ENCODE results near the gene NFIX.
A peak's percentile ranks its signal among the peaks of the same experiment; 100 is the strongest.

NFIX gene

GRCh38 chr19:12965812-12966135, 29.5 kb upstream of the NFIX start:
- in situ Hi-C loops (cut with MboI; ENCODE audit: low pct_unique_long_range_greater_than_20kb, low sequenced_read_pairs, unreplicated experiment), result no loop called here
- DNase-seq (ENCODE audit: low spot score), result no peak

DNA sequence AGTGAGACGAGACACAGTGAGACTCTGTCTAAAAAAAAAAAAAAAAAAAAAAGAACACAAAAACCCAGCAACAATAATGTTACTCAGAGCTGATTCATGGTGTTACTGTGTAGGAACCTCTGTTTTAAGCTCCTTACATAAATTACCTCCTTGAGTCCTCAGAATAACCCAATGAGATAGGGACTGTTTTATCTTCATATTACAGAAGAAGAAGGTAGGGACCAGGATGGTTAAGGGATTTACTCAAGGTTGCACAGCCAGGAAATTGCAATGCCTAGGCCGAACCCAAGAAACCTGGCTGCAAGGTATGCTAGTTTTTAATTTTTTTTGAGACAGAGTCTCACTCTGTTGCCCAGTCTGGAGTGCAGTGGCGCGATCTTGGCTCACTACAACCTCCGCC, 27.4 kb upstream of the NFIX start:
- no peak for TF ChIP-seq CTCF (IDR thresholded peaks at IDR 0.05; ENCODE audit: extremely low read depth, insufficient read depth, missing control alignments)
- in situ Hi-C loops (cut with MboI; ENCODE audit: low pct_unique_long_range_greater_than_20kb, low sequenced_read_pairs, unreplicated experiment), result no loop called here
- no peak for DNase-seq (ENCODE audit: low spot score)

More at GRCh38 chr19:12965812-12966135, 29.5 kb upstream of the NFIX start:
- no peak for TF ChIP-seq CTCF (IDR thresholded peaks at IDR 0.05; ENCODE audit: extremely low read depth, insufficient read depth, missing control alignments)

DNA sequence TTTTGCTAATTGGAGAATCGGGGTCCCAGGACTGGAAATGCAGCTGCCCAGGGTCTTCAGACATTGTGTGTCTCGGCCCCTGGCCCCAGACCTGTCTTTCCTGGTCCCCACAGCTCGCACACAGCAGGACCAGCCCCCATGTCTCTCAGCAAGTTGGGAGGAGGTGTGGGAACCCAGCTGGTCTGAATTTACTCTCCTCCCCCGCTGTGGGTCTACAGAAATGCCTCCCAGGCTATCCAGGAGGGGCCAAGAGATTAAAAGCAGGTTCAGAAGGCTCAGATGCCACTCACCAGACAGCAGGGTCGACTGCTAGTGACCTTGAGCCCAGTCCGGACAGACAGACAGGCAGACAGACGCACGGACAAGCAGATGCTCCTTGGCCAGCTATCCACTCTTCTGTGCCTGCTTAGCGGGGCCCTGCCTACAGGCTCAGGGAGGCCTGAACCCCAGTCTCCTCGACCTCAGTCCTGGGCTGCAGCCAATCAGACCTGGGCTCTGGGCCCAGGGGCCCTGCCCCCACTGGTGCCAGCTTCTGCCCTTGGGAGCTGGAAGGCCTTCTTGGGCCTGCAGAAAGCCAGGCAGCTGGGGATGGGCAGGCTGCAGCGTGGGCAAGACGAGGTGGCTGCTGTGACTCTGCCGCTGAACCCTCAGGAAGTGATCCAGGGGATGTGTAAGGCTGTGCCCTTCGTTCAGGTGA, 25.8 kb upstream of the NFIX start, which contains the start of gene DAND5:
DAND5 (plus strand) TSS at position 285 of the 697 bp plus-strand sequence; CDS start at position 370, 85 bp downstream.
- no peak for DNase-seq (ENCODE audit: low spot score)
- in situ Hi-C loops (cut with MboI; ENCODE audit: low pct_unique_long_range_greater_than_20kb, low sequenced_read_pairs, unreplicated experiment), result no loop called here

DNA sequence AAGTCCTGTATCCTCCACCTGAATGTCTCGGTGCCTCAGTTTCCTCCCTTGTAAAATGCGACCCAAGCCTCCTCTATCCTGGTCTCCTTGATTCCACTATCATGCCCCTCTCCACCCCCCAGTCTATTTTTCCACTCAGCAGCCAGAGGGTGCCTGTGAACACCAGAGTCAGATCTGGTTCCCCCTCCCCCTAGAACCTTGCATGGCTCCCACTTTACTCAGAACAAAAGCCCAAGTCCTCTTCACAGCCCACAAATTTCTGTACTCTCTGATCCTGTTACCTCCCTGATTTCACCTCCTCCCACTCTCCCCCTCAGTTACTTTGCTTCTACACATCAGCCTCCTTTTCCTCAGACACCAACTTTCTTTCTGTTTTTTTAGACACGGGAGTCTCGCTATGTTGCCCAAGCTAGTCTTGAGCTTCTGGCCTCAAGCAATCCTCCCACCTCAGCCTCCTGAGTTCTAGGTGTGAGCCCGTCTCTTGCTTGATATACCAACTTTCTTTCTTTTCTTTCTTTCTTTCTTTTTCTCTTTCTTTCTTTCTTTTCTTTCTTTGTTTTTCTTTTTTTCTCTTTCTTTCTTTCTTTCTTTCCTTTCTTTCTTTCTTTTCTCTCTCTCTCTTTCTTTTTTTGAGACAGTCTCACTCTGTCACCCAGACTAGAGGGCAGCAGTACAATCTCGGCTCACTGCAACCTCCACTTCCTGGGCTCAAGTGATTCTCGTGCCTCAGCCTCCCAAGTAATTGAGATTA, 25.0 kb upstream of the NFIX start:
- in situ Hi-C loops (cut with MboI; ENCODE audit: low pct_unique_long_range_greater_than_20kb, low sequenced_read_pairs, unreplicated experiment), result no loop called here
- TF ChIP-seq CTCF (IDR thresholded peaks at IDR 0.05; ENCODE audit: extremely low read depth, insufficient read depth, missing control alignments), result no peak
- DNase-seq (ENCODE audit: low spot score), result no peak

More for the DNA sequence above, 25.8 kb upstream of the NFIX start, which contains the start of gene DAND5:
- TF ChIP-seq CTCF (IDR thresholded peaks at IDR 0.05; ENCODE audit: extremely low read depth, insufficient read depth, missing control alignments), result no peak

DNA sequence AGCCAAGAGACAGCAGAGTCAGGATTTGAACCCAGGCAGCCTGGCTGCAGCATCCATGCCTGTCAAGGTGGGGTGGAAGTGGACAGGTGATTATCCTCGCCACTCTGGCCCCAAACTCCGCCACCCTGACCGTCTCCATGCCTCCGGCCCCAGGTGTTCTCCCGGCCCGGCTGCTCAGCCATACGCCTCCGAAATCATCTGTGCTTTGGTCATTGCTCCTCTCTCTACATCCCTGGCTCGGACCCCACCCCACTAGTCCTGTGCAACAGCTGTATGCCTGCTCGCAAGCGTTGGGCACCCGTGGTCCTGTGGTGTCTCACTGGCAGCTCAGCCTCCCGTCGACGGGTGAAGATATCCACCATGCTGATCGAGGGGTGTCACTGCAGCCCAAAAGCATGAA, 22.0 kb upstream of the NFIX start:
- no peak for TF ChIP-seq CTCF (IDR thresholded peaks at IDR 0.05; ENCODE audit: extremely low read depth, insufficient read depth, missing control alignments)
- in situ Hi-C loops (cut with MboI; ENCODE audit: low pct_unique_long_range_greater_than_20kb, low sequenced_read_pairs, unreplicated experiment), result no loop called here
- no peak for DNase-seq (ENCODE audit: low spot score)

DNA sequence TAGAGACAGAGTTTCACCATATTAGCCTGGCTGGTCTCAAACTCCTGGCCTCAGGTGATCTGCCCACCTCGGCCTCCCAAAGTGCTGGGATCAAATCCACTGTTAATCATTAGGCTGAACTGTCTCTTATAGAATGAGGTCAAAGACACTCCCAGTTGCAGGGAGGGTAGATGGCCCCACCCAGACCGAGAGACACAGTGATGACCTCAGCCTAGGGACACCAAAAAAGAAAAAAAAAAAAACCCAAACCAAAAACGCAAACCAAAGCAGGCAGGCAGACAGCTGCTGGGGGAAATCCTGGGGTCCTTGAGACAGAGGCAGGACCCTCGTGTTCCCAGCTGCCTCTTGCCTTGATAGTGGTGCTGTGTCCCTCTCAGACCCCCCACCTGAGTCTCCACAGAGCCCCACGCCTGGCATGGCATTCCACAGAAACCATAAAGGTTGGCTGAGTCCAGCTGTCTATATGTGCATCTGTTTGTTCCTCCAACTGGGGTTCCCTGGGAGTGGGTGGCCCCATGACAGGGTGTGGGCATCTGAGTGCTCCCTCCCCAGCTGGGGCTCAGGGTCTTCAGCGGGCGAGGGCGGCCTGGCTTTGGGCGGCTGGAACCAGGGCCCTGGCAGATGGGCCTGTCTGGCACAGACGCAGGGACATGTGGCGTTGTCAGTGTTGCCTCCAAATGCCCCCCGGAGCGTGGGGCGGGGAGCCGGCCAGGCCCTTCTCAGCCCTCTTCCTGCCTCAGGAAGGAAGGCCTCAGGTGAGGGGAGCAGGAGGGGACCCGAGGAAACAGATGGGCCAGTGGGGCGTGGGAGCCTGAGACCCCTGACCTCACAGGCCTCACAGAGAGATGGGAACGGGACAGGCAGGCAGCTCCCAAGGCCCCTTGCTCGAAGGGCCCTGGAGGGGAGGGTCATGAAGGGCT, 20.7 kb upstream of the NFIX start:
- in situ Hi-C loops (cut with MboI; ENCODE audit: low pct_unique_long_range_greater_than_20kb, low sequenced_read_pairs, unreplicated experiment), result loop anchor here (5.0 kb wide), 1 partner anchor 118 kb away; no protein-coding TSS in a partner anchor
- DNase-seq (ENCODE audit: low spot score), result peak; percentile 76

More for the DNA sequence above, 20.7 kb upstream of the NFIX start:
- no peak for TF ChIP-seq CTCF (IDR thresholded peaks at IDR 0.05; ENCODE audit: extremely low read depth, insufficient read depth, missing control alignments)
